Glomerular visceral epithelial cell (primary cell): ENCODE results near the gene SPACA5B.
A peak's percentile ranks its signal among the peaks of the same experiment; 100 is the strongest.
"Not testable (repeated sequence)": the region's sequence is repeated elsewhere in the genome, so short reads cannot be mapped to it uniquely, and the experiment has no call there.

Experiments
- DNase-seq: peaks from one replicate; pipeline ENCODE4 v3.0.0-alpha.2; 2016; ENCODE audit errors: extremely low spot score

Gene SPACA5B

DNA sequence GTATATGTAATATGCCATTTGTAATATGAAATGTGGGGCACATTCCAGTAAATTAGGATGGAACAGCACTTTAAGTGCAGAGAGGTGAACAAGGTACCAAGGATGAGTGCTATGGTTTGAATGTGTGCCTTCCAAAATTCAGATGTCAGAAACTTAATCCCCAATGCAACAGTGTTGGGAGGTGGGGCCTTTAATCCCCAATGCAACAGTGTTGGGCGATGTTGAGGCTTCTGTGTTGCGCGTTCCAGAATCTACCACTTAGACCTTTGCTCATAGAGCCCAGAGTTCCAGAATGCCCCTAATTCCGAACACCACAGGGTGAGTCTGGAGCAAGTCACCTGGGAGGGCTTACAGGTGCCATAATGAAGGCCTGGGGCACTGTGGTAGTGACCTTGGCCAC, at the start of gene SPACA5B:
Gene SPACA5B, plus strand, starts transcription at position 301 of the 400 bp plus-strand sequence. Its CDS starts 62 bp downstream, at position 363.
- not testable (repeated sequence) for DNase-seq

DNA sequence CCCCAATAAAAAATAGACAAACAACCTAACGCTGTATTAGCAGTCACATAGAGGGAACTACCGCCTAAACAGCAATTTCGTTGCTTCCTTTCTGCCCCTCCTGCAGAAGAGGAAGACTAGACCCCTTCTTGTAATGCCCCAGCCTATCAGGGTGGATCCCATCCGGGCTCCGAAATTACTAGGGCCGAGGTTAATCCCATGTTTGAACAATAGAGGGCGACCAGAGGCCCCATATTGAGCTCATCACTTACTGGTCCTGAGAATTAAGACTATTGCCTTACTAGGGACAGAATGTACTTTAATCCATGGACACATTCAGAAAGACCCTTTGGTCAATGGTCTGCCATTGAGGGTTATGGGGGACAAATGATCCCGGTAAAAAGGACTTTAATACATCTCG, 47.2 kb upstream of the SPACA5B start:
- peak; percentile 51 for DNase-seq

DNA sequence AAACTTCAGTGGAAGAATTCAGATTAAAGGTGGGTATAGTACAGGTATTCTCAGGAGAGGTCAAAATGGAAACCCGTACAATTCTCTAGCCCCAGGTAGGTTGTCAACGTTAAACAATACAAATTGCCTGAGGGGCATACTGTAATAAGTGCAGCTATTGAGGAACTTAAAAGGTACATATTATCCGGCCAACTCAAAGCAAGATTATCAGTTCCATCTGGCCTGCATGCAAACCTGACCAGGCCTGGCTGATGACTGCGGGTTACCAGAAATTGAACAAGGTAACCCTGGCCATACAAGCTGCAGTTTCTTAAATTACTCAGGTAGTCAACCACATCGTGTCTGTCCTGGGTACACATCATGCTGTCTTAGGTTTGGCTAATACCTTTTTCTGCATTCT, 46.7 kb upstream of the SPACA5B start:
- DNase-seq, result no peak

DNA sequence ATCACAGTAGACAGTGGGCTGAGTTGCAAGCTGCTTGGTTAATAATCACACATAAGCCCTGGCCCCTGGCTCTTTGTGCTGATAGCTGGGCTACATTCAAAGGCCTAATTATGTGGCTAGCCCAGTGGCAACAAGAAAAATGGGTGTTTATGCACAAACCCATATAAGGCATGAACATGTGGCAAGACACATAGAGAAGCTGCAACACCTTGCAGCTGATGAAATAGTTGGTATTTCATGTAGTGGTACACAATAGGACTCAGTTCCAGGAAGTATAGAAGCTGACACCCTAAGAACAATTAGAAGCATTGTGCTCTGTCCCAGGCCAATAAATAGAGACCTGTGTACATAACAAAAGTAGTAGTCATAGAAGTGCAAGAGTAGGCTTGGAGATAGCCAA, 44.3 kb upstream of the SPACA5B start:
- DNase-seq, result no peak

DNA sequence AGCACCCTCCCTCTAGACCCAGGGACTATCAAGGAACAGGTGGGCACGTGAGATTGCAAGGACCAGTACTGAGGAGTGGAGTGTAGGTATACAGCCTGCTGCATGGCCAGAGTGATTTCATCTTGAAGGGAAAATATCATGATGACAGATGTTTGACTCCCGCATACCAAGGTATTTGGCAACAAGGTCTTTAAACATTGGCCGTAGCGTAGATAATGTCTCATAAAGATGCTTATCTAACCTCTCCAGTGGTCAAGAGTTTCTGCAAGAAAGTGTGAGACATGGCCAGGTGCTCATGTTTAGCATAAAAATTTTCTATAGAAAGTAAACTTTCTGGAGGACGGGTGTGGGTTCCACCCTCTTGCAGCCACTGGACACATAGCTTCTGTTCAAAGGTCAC, 40.3 kb upstream of the SPACA5B start:
- no peak for DNase-seq

DNA sequence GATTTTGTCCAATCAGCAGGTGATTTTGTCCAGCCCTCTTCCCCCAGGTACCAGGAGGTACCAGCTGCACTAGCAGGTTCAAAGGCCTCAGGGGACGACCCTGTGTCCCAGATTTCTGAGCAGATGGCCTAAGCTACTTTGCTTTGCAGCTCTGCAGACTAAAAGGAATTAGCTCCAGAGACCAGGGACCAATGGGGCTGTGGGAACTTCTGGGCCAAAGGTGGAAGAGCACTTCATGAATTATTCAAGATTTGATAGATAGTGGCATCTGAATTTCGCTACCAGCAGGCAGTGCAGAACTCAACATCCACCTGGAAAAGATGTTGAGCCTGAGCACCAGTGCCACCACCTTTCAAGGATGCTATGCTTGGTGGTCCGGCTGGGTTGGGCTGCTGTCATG, 37.9 kb upstream of the SPACA5B start:
- DNase-seq, result not testable (repeated sequence)

DNA sequence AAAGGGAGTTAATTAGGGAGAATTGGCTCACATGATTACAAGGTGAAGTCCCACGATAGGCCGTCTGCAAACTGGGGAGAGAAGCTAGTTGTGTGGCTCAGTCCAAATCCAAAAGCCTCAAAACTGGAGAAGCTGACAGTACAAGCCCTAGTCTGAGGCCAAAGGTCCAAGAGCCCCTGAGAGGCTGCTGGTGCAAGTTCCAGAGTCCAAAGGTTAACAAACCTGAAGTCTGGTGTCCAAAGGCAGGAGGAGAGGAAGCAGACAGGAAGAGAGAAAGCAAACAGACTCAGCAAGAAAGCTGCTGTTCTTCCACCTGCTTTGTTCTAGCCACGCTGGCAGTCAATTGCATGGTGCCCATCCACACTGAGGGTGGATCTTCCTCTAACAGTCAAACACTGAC, 29.0 kb upstream of the SPACA5B start:
- no peak for DNase-seq

DNA sequence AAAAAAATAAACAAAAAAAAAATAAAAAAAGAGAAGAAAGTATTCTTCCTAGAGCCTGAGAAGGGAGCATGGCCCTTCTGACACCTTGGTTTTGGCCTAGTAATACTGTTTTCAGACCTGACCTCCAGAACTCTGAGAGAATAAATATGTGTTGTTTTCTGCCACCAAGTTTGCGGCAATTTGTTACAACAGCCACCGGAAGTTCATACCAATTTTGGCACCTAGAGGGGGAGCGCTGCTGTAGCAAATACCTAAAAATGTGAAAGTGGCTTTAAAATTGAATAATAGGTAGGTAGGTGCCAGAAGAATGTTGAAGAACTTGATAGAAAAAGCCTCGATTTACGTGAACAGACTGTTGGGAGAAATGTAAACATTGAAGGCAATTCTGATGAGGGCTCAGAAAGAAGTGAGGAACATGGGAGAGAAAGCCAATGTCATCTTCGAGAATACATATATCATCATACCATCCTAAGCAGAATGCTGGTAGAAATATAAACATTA, 27.5 kb upstream of the SPACA5B start:
- DNase-seq, result no peak

DNA sequence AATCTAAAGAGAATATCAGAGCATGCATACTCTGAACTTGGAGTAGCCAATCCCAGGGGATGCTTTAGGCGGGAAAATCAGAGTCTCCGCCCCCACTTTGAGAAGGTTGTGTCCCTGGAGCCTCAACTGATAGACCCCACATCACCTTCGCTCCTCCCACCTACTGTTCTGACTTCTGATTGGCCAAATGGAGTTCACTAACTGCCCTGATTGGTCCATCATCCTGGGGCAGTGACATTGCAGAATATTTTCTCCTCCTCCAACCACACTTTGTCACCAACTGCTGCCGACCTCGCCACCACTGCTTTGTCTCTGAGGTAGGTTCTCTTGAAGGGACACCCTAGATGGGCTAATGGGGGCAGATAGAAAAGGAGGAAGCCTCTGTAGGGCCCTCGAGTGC, 22.7 kb upstream of the SPACA5B start:
- no peak for DNase-seq

DNA sequence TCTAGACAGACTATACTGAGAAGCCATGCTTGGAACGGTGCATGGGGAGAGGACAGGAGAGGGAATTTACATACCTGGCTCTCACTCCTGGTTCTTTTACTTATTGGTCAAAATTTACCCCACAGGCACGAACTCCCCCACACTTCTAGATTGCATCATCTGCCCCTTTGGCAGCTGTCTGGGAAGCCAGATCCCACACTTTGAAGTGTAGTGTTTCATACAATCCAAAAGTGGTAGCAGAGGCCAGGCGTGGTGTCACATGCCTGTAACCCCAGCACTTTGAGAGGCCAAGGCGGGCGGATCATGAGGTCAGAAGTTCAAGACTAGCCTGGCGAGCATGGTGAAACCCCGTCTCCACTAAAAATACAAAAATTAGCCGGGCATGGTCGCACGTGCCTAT, 5.1 kb upstream of the SPACA5B start:
- not testable (repeated sequence) for DNase-seq

DNA sequence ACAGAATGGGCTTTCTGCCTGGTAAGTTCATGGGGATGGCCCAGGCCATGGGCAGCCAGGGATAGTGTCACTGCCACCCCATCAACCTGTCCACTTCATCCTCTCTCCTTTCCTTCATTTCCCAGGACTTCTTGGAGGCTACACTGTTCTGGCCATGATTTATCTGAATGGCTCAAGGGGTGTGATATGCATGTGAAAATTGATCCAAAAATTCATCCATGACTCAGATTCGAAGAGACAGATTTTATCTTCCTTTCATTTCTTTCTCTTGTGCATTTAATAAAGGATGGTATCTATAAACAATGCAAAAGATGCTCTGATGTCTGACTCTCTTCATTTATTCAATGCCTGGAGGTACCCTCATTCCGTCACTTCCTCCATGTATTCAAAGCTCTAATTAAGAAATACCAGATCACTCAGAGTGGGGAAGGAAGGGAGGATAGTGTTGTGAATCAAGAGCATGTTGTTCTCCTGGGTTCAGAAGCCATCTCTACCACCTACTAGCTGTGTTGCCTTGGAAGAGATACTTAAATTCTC, 1.9 kb downstream of the SPACA5B start:
- not testable (repeated sequence) for DNase-seq

DNA sequence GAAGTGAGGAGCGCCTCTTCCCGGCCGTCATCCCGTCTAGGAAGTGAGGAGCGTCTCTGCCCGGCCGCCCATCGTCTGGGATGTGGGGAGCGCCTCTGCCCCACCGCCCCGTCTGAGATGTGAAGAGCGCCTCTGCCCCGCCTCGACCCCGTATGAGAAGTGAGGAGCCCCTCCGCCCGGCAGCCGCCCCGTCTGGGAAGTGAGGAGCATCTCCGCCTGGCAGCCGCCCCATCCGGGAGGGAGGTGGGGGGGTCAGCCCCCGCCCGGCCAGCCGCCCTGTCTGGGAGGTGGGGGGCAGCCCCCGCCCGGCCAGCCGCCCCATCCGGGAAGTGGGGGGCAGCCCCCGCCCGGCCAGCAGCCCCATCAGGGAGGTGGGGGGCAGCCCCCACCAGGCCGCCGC, 8.7 kb downstream of the SPACA5B start:
- not testable (repeated sequence) for DNase-seq

DNA sequence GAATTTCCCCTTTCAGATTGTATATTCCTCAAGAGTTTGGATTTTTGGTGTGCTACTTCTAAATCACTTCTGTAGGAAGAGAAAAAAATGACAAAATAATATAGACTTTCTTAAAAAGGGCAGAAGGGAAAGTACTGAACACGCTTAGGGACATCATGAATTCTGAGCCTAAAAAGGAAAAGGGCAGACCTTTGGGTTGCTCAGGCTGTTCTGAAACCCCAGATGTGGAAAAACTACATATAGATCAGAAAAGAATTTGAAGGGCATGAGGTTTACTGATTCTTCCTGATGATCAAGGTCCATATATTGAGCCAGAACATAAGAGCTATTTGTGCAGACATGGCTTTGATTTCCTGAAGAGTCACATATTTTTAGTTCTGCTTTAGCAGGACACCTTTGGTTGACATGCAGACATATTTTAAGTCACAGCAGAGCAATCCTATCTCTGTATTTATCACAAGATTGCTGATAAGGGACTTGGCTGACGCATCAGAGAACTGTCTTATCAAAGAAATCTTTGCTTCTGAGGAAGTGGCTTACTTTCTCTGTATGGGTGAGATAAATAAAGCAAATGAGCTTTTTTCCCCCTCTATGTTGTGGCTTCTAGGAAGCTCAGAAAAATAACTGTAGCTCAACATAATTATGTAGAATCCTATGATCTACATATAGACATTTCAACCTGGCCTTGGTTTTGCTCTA, 11.5 kb downstream of the SPACA5B start:
- not testable (repeated sequence) for DNase-seq

DNA sequence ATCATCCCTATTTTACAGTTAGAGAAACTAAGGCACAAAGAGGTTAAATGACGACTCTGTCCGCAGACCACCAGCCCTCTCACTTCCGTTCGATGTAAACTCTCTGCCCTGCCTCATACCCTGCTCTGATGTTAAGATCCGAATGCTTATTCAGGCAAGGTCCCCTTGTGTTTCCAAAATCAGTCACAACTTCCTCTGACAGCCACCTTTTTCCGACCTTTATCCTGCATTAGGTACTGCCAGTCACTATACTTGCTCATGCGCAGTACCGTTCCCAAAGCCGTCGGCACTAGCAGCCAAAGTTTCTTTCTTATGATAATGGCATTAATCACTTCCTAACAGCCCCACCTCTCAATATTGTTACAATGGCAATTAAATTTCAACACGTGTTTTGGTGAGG, 12.3 kb downstream of the SPACA5B start:
- not testable (repeated sequence) for DNase-seq

DNA sequence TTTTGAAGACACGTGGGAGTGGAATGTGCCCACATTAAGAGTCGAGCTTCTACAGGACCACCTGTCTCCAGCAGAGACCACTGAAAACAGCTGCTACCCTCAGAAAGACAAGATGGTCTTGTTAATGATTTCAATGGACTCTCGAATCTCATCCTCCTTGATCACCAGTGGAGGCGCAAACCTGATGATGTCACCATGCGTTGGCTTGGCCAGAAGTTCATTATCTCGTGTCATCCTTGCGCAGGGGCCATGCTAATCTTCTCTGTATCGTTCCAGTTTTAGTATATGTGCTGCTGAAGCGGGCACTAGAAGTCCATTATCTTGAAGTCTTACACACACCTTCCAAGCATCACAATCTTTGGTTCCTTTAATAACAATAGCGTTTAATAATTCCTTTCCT, 23.3 kb downstream of the SPACA5B start:
- no peak for DNase-seq

DNA sequence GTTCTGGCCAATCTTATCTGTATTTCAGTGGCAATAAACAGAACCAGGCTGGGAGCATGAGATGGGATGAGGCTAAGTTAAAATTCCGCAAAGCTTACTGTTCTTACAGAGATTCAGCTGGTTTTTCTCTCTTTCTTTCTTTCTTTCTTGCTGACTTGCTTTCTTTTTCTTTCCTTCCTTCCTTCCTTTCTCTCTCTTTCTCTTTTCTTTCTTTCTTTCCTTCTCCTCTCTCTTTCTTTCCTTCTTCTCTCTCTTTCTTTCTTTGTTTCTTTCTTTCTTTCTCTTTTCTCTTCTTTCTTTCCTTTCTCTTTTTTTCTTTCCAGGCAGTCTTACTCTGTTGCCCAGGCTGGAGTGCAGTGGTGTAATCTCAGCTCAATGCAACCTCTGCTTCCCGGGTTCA, 24.4 kb downstream of the SPACA5B start:
- no peak for DNase-seq

DNA sequence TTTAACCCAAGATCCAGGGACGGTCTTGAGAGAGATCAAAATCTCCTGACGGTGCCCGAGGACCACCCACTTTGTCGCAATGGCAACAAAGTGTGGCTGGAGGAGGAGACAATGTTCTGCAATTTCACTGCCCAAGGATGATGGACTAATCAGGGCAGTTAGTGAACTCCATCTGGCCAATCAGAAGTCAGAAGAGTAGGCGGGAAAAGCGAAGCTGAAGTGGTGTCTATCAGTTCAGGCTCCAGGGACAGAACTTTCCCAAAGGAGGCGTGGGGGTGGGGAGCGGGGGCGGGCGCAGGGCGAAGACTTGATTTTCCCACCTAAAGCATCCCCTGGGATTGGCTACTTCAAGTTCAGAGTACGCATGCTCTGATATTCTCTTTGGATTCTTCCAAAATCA, 25.6 kb downstream of the SPACA5B start:
- no peak for DNase-seq

DNA sequence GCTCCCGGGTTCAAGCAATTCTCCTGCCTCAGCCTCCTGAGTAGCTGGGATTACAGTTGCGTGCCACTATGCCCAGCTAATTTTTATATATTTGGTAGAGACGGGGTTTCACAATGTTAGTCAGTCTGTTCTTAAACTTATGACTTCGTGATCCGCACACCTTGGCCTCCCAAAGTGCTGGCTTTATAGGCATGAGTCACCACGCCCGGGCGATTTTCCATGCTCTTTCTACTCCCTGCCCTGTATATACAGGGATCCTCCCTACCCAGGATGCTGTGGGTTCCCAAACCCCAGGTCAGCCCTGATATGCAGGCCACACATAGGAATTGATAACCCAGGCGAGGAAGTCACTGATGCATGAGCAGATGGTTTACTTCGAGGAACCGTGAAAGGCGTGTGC, 34.8 kb downstream of the SPACA5B start:
- DNase-seq, result no peak

DNA sequence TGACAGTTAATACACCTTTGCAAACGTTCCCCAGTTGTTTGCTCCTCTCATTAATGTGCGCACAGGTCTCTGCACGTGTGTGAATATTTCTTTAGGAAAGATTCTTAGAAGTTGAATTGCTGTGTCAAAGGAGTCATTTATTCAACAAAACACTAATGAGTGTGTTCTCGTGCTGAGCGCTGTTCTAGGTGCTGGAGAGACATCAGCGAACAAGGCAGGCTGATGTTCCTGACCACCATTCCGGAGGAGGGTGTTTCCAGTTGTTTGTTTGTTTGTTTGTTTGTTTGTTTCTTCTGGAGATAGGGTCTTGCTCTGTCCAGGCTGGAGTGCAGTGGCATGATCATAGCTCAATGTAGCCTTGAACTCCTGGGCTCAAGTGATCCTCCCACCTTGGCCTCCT, 35.9 kb downstream of the SPACA5B start:
- DNase-seq, result not testable (repeated sequence)

DNA sequence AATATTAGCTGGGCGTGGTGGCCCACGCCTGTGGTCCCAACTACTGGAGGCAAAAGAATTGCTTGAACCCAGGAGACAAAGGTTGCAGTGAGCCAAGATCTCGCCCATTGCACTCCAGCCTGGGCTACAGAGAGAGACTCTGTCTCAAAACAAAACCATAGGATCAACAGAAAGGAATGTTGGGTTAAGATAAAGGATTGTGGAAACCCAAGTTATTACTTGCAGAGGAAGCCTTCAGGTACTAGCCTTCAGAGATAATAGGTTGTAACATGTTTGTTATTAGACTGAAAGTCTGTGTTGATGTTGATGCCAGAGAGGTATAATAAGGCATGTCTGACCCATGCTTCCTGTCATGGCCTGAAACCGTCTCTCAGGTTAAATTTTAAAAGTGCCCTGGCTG, 49.3 kb downstream of the SPACA5B start:
- no peak for DNase-seq

DNA sequence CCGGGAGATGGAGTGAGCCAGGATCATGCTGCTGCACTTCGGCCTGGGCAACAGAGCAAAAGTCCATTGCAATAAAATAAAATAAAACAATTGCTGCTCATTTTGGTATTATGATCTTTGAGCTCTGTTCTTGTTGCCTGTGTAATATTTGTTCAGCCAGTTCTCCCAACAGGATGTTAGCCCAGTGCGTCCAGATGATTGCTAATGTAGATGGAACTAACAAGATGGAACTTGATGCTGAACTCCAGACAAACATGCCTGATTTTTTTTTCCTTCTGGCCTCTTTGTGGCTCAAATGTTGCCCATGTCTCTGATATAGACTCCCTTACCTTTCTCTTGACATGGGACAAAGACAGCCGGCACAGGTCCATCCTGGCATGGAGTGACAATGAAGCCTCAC, 50.4 kb downstream of the SPACA5B start:
- DNase-seq, result no peak

DNA sequence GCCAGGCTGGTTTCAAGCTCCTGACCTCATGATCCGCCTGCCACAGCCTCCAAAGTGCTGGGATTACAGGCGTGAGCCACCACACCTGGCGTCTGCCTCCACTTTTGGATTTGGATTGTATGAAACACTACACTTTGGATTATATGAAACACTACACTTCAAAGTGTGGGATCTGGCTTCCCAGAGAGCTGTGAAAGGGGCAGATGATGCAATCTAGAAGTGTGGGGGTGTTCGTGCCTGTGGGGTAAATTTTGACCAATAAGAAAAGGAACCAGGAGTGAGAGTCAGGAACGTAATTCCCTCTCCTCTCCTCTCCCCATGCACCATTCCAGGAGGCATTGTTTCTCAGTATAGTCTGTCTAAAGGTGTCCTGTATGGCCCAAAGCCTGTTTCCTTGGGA, 51.5 kb downstream of the SPACA5B start:
- not testable (repeated sequence) for DNase-seq
